HG02973 (cell line): ENCODE measurements around the gene PCBP4.
"Not testable (repeated sequence)": the region's sequence is repeated elsewhere in the genome, so short reads cannot be mapped to it uniquely, and the experiment has no call there.

Experiments
- ATAC-seq: cut with Tn5 transposase; IDR thresholded peaks from one replicate; pipeline ENCODE4 v1.9.1; 2021; ENCODE audit warnings: moderate library complexity; ENCODE audit not compliant: unreplicated experiment

Gene PCBP4

GRCh38 chr3:51941463-51941797, 25.8 kb downstream of the PCBP4 start:
- ATAC-seq: no peak

GRCh38 chr3:51940648-51941462, 26.4 kb downstream of the PCBP4 start:
- no peak for ATAC-seq

- ATAC-seq: no peak
These were observed 28.4 kb downstream of the PCBP4 start for GRCh38 chr3:51938780-51939425.

GRCh38 chr3:51937611-51938450, 29.4 kb downstream of the PCBP4 start:
- no peak for ATAC-seq

- no peak for ATAC-seq
These were observed 30.2 kb downstream of the PCBP4 start for GRCh38 chr3:51937014-51937413.

GRCh38 chr3:51935886-51936755, 31.1 kb downstream of the PCBP4 start:
- no peak for ATAC-seq

GRCh38 chr3:51934991-51935885, 32.0 kb downstream of the PCBP4 start:
- ATAC-seq: no peak

- ATAC-seq: no peak
These were observed 33.0 kb downstream of the PCBP4 start for GRCh38 chr3:51934139-51934850.

GRCh38 chr3:51933471-51934138, 33.6 kb downstream of the PCBP4 start:
- ATAC-seq: no peak

GRCh38 chr3:51932471-51933370, 34.5 kb downstream of the PCBP4 start:
- no peak for ATAC-seq

GRCh38 chr3:51931756-51932155, 35.5 kb downstream of the PCBP4 start:
- no peak for ATAC-seq

- no peak for ATAC-seq
These were observed 36.8 kb downstream of the PCBP4 start for GRCh38 chr3:51930439-51930838.

- ATAC-seq: no peak
These were observed 37.7 kb downstream of the PCBP4 start for GRCh38 chr3:51929420-51930003.

- not testable (repeated sequence) for ATAC-seq
These were observed 38.3 kb downstream of the PCBP4 start for GRCh38 chr3:51928981-51929380.

- no peak for ATAC-seq
These were observed 38.8 kb downstream of the PCBP4 start for GRCh38 chr3:51928438-51928837.

GRCh38 chr3:51927061-51927977, 39.9 kb downstream of the PCBP4 start:
- no peak for ATAC-seq
